Peyer's patch (tissue), 4 donors: ENCODE data around the gene RADIL.

Source experiments
- POLR2A ChIP-seq, 2 donors: fragments of 450-650 bp; IDR thresholded peaks; one replicate each; pipeline ENCODE4 v1.5.1; 2017; ENCODE audit warnings: antibody characterized with exemption in 2 of 2, mild to moderate bottlenecking in 2 of 2, moderate library complexity in 2 of 2
- TF ChIP-seq, protein P1 (sequence below), 6 experiments: fragments of 450-650 bp in 4 of 6; fragments of 200-600 bp in 2 of 6; sonication (generic) in 1 of 6; IDR thresholded peaks; one replicate each; pipeline ENCODE4 v1.5.1; 2017 to 2019; ENCODE audit warnings: antibody characterized with exemption in 6 of 6, mild to moderate bottlenecking in 3 of 6, moderate library complexity in 1 of 6

DNA sequence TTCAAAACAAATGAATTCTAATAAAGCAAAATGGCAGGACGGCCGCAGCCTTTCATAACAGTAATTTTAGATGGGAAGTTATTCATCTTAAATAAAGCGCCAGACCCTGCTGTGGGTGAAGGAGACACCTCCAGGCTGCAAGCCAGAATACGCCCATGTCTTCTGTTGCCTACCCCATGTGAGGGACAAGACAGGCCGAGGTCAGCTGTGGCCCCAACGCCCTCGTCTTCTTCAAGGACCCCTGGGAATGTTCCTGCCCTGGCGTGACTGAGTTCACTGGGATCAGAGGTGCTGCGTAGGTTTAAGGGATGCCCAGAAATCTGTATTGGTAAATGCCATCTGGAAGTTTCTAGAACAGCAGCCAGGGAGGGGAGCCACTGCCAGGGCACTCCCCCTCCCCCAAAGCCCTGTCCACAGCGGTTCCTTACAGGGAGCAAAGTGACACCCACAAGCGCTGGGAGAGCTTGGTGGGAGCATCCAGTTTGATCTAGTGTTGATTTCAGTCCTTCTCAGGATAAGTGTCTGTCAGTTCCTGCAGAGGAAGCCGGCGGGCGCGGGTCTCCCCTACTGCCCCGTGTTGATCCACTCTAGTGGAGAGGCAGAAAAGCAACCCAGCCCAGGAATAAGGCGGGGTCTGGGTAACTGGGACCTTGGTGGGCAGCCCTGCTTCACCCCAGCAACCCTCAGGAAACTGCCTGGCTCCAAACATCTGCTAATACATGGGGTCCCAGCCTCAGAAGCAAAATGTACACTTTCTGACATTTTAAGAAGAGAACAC is 42.3 kb downstream of the RADIL start:
- no peak for TF ChIP-seq POLR2A (IDR thresholded peaks at IDR 0.05)
- TF ChIP-seq, protein P1, sequence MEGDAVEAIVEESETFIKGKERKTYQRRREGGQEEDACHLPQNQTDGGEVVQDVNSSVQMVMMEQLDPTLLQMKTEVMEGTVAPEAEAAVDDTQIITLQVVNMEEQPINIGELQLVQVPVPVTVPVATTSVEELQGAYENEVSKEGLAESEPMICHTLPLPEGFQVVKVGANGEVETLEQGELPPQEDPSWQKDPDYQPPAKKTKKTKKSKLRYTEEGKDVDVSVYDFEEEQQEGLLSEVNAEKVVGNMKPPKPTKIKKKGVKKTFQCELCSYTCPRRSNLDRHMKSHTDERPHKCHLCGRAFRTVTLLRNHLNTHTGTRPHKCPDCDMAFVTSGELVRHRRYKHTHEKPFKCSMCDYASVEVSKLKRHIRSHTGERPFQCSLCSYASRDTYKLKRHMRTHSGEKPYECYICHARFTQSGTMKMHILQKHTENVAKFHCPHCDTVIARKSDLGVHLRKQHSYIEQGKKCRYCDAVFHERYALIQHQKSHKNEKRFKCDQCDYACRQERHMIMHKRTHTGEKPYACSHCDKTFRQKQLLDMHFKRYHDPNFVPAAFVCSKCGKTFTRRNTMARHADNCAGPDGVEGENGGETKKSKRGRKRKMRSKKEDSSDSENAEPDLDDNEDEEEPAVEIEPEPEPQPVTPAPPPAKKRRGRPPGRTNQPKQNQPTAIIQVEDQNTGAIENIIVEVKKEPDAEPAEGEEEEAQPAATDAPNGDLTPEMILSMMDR (IDR thresholded peaks at IDR 0.05), result no peak
